A549 (cell line): Measurements from ENCODE around the gene SPIN1. TPM values are rescaled to one million over a fixed set of nuclear protein-coding genes. Genes with fewer than 3 reads are reported as not detected.

Experiments
- ATAC-seq, 2 experiments: fragments of 200-7000 bp in 1 of 2; fragments of >200 bp in 1 of 2; cut with Nextera tagmentation in 1 of 2; cut with Tn5 transposase in 1 of 2; 3 replicates each; pipeline versions ENCODE4 v1.8.0 to v1.9.1; 2018 to 2020; ENCODE audit warnings: mild to moderate bottlenecking in 1 of 2, moderate library complexity in 1 of 2
- CTCF ChIA-PET: fragments of 300-600 bp; sonication (Branson Sonifier 250); formaldehyde crosslinking; extraction: SDS; loops from one replicate; lab custom pipeline; 2021; ENCODE audit warnings: antibody characterized with exemption, inconsistent platforms; lab: Yijun Ruan, JAX
- POLR2A ChIA-PET: fragments of 350-600 bp; formaldehyde crosslinking; extraction: SDS; loops from one replicate; lab custom pipeline; 2021; ENCODE audit warnings: antibody characterized with exemption, inconsistent platforms; lab: Yijun Ruan, JAX
- DNase-seq, 2 experiments: peaks; one replicate each; pipeline versions ENCODE4 v3.0.0 to v3.0.0-alpha.2; 2011 to 2016; ENCODE audit warnings: low read depth in 1 of 2, low spot score in 1 of 2
- FAIRE-seq: peaks from 2 replicates; lab custom pipeline; 2011; peaks lifted over from hg19 to GRCh38; lab: Jason Lieb, UNC
- H3K27ac ChIP-seq, 2 experiments: fragments of >200 bp; sonication (Bioruptor Twin); formaldehyde crosslinking; 3 replicates each; pipeline ENCODE4 v1.5.1; 2016 to 2017
- H3K4me1 ChIP-seq: fragments of >200 bp; sonication (Bioruptor Twin); formaldehyde crosslinking; 3 replicates; pipeline ENCODE4 v1.6.1; 2016
- H3K4me2 ChIP-seq: fragments of >200 bp; sonication (Bioruptor Twin); formaldehyde crosslinking; 3 replicates; pipeline ENCODE4 v1.6.1; 2016
- H3K4me3 ChIP-seq: fragments of >200 bp; sonication (Bioruptor Twin); formaldehyde crosslinking; 3 replicates; pipeline ENCODE4 v1.5.1; 2016
- H3K9me3 ChIP-seq: fragments of >200 bp; sonication (Bioruptor Twin); formaldehyde crosslinking; 3 replicates; pipeline ENCODE4 v1.6.1; 2016
- CHD2 ChIP-seq: fragments of 150-350 bp; IDR thresholded peaks from 2 replicates; pipeline ENCODE4 v1.6.1; 2014; ENCODE audit warnings: low read length; ENCODE audit not compliant: partially characterized antibody
- CHD4 ChIP-seq: fragments of 200-600 bp; sonication (generic); IDR thresholded peaks from 2 replicates; pipeline ENCODE4 v1.6.1; 2016; ENCODE audit warnings: antibody characterized with exemption, mild to moderate bottlenecking, borderline replicate concordance
- EHMT2 ChIP-seq: fragments of 200-600 bp; sonication (generic); IDR thresholded peaks from 2 replicates; pipeline ENCODE4 v1.6.1; 2016; ENCODE audit warnings: antibody characterized with exemption, low read depth, mild to moderate bottlenecking, moderate library complexity
- HEYL ChIP-seq: fragments of 250-450 bp; sonication (Bioruptor Pico); IDR thresholded peaks from 2 replicates; pipeline ENCODE4 v1.8.0; 2021; ENCODE audit warnings: mild to moderate bottlenecking, moderate library complexity
- KDM1A ChIP-seq: fragments of 200-600 bp; sonication (generic); IDR thresholded peaks from 2 replicates; pipeline ENCODE4 v1.6.1; 2016; ENCODE audit warnings: low read depth, mild to moderate bottlenecking
- MAFK ChIP-seq: fragments of 450-650 bp; IDR thresholded peaks from 2 replicates; pipeline ENCODE4 v1.6.1; 2014; ENCODE audit not compliant: partially characterized antibody
- MAZ ChIP-seq: fragments of 150-350 bp; IDR thresholded peaks from 2 replicates; pipeline ENCODE4 v1.6.1; 2014; ENCODE audit warnings: antibody characterized with exemption, low read depth, low read length, borderline replicate concordance
- PHF8 ChIP-seq: fragments of 200-600 bp; sonication (generic); IDR thresholded peaks from 2 replicates; pipeline ENCODE4 v1.6.1; 2016; ENCODE audit warnings: low read depth, mild to moderate bottlenecking, antibody characterized with exemption, moderate library complexity, borderline replicate concordance
- POLR2AphosphoS2 ChIP-seq: conservative IDR thresholded peaks from 2 replicates; pipeline ENCODE4 v1.6.1; 2012; ENCODE audit warnings: low read length, improper control_type of control experiment, inconsistent platforms
- RARB ChIP-seq: fragments of 250-450 bp; sonication (Bioruptor Pico); IDR thresholded peaks from 2 replicates; pipeline ENCODE4 v1.8.0; 2021; ENCODE audit warnings: mild to moderate bottlenecking, moderate library complexity
- RFX5 ChIP-seq: fragments of 450-650 bp; IDR thresholded peaks from 2 replicates; pipeline ENCODE4 v1.7.1; 2014; ENCODE audit warnings: antibody characterized with exemption, mild to moderate bottlenecking, moderate library complexity
- TP53 ChIP-seq: fragments of 250-450 bp; sonication (Bioruptor Pico); IDR thresholded peaks from 2 replicates; pipeline ENCODE4 v1.5.0; 2021; ENCODE audit warnings: mild to moderate bottlenecking, moderate library complexity
- ZC3H11A ChIP-seq: fragments of 450-650 bp; IDR thresholded peaks from 2 replicates; pipeline ENCODE4 v1.6.1; 2014; ENCODE audit warnings: antibody characterized with exemption, mild to moderate bottlenecking
- ZFP36 ChIP-seq: fragments of 450-650 bp; IDR thresholded peaks from 2 replicates; pipeline ENCODE4 v1.6.1; 2014; ENCODE audit warnings: borderline replicate concordance; ENCODE audit not compliant: partially characterized antibody
- ZSCAN20 ChIP-seq: fragments of 250-450 bp; sonication (Bioruptor Pico); IDR thresholded peaks from 2 replicates; pipeline ENCODE4 v1.8.0; 2022; ENCODE audit warnings: mild to moderate bottlenecking, moderate library complexity
- WGBS: methylation state at CpG from one replicate; pipeline ENCODE4 v1.1.6; 2017; ENCODE audit errors: missing lambda C conversion rate; 5-methylcytosine and 5-hydroxymethylcytosine counted together
- polyA plus RNA-seq, 4 experiments: library from polyadenylated mRNA; depleted of rRNA in 3 of 4; stranded (reverse); fragments of >200 nt; fragmentation: RNase III in 1 of 4; extraction: RNeasy Plus Mini Kit Qiagen cat#74134 plus additional on column Dnase treatment in 1 of 4; gene quantifications; 2 replicates in 3 of 4; 3 replicates in 1 of 4; pipeline ENCODE4 v1.2.3, GENCODE V29; 2011 to 2017
- TF ChIP-seq, protein P1 (sequence below): fragments of >200 bp; sonication (Bioruptor Twin); formaldehyde crosslinking; IDR thresholded peaks from 2 replicates; pipeline ENCODE4 v1.6.1; 2016
- TF ChIP-seq, protein P2 (sequence below): IDR thresholded peaks from 2 replicates; pipeline ENCODE4 v1.6.1; 2012; ENCODE audit warnings: low read depth, borderline replicate concordance
- TF ChIP-seq, protein P3 (sequence below): fragments of 250-450 bp; sonication (Bioruptor Pico); IDR thresholded peaks from 2 replicates; pipeline ENCODE4 v1.5.0; 2020; ENCODE audit warnings: low read depth, mild to moderate bottlenecking, moderate library complexity
- TF ChIP-seq, protein P4 (sequence below): IDR thresholded peaks from 2 replicates; pipeline ENCODE4 v1.6.1; 2012
- TF ChIP-seq, protein P5 (sequence below): fragments of >200 bp; sonication (Bioruptor Twin); formaldehyde crosslinking; IDR thresholded peaks from 3 replicates; pipeline ENCODE4 v1.5.1; 2016
- TF ChIP-seq, protein P6 (sequence below): fragments of 150-350 bp; IDR thresholded peaks from 2 replicates; pipeline ENCODE4 v1.6.1; 2014; ENCODE audit warnings: low read depth, mild to moderate bottlenecking, low read length

The SPIN1 gene
- polyA plus RNA-seq, 2 of the 4 experiments (the other 2 are of a cell fraction) = 47.8 to 83.9 TPM

DNA sequence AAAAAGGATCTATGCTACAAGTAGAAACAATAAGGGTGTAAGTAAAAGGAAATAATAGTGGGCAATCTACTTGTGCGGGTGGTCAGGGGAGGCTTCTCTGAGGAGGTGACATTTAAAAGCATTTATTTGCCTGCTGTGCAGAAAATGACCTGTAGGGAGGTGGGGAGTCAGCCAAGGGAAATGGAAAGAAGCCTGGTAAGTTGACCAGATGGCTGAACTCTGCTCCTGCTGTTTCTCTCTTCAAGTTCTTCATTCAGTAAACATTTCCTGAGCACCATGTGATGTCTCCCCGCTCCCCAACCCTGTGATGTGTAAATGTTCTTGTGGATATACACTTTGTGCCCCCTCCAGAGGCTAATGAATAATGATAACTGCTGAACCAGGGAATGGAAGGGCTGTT, 9.9 kb upstream of the SPIN1 start:
- peak; percentile 38 for TF ChIP-seq MAFK
- peak; percentile 84 for TF ChIP-seq ZFP36
- TF ChIP-seq EHMT2 = no peak
- no peak for TF ChIP-seq RARB
- TF ChIP-seq MAZ = no peak
- peak in 1 of 2 experiments; percentile 11 for DNase-seq
- no peaks in the 10 kb centered on the region for H3K4me1 ChIP-seq
- ATAC-seq = peak; percentile 43 to 56; a peak in 2 of 6 replicates
- ChIA-PET POLR2A (no interaction called here), CTCF (no interaction called here)
- no peak overlapping the region for H3K27ac ChIP-seq
- no peak overlapping the region for H3K4me3 ChIP-seq
- no peak for FAIRE-seq
- H3K4me2 ChIP-seq = no peak overlapping the region
- 83% methylated on average over 2 of the region's 2 CpGs for WGBS
- H3K9me3 ChIP-seq = peaks cover 3% of the 10 kb centered on the region; the same call in 1 of the 3 replicates

DNA sequence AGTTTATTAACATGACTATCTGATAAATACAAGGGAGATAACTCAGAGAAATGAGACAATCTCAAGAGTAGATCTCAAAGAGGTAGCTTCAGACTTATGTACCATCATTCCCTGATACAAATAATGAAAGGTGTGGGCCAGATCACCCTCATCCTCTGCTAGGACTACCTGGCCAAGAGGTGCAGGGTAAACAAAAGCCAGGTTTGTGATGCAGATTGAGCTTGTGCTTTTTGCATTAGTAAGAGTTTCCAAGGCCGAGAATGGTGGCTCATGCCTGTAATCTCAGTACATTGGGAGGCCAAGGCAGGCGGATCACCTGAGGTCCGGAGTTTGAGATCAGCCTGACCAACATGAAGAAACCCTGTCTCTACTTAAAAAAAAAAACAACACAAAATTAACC, 8.9 kb upstream of the SPIN1 start:
- Histone ChIP-seq H3K4me2 (no peak overlapping the region), H3K4me3 (no peak overlapping the region), H3K9me3 (peaks cover 3% of the 10 kb centered on the region; the same call in 1 of the 3 replicates), H3K27ac (no peak overlapping the region), H3K4me1 (no peaks in the 10 kb centered on the region)
- no peak for FAIRE-seq
- ChIA-PET POLR2A (no interaction called here), CTCF (interaction anchor here (1.1 to 1.5 kb wide), 2 partner anchors 199 to 303 kb away, joined by 3 to 5 read pairs; no protein-coding TSS in a partner anchor)
- no peak for DNase-seq
- WGBS = 73% methylated on average over 3 of the region's 3 CpGs
- TF ChIP-seq, protein P1, sequence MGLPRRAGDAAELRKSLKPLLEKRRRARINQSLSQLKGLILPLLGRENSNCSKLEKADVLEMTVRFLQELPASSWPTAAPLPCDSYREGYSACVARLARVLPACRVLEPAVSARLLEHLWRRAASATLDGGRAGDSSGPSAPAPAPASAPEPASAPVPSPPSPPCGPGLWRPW = no peak
- TF ChIP-seq, protein P2, sequence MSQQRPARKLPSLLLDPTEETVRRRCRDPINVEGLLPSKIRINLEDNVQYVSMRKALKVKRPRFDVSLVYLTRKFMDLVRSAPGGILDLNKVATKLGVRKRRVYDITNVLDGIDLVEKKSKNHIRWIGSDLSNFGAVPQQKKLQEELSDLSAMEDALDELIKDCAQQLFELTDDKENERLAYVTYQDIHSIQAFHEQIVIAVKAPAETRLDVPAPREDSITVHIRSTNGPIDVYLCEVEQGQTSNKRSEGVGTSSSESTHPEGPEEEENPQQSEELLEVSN = no peak
- TF ChIP-seq PHF8 (no peak), CHD2 (no peak), CHD4 (no peak), RFX5 (no peak), KDM1A (no peak), ZC3H11A (no peak), HEYL (CRISPR knock-in tag) (no peak), TP53 (CRISPR knock-in tag) (no peak), POLR2AphosphoS2 (no peak), ZSCAN20 (no peak)
- TF ChIP-seq, protein P3, sequence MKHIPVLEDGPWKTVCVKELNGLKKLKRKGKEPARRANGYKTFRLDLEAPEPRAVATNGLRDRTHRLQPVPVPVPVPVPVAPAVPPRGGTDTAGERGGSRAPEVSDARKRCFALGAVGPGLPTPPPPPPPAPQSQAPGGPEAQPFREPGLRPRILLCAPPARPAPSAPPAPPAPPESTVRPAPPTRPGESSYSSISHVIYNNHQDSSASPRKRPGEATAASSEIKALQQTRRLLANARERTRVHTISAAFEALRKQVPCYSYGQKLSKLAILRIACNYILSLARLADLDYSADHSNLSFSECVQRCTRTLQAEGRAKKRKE (CRISPR knock-in tag) = no peak
- TF ChIP-seq, protein P4, sequence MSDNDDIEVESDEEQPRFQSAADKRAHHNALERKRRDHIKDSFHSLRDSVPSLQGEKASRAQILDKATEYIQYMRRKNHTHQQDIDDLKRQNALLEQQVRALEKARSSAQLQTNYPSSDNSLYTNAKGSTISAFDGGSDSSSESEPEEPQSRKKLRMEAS = no peak
- TF ChIP-seq, protein P5, sequence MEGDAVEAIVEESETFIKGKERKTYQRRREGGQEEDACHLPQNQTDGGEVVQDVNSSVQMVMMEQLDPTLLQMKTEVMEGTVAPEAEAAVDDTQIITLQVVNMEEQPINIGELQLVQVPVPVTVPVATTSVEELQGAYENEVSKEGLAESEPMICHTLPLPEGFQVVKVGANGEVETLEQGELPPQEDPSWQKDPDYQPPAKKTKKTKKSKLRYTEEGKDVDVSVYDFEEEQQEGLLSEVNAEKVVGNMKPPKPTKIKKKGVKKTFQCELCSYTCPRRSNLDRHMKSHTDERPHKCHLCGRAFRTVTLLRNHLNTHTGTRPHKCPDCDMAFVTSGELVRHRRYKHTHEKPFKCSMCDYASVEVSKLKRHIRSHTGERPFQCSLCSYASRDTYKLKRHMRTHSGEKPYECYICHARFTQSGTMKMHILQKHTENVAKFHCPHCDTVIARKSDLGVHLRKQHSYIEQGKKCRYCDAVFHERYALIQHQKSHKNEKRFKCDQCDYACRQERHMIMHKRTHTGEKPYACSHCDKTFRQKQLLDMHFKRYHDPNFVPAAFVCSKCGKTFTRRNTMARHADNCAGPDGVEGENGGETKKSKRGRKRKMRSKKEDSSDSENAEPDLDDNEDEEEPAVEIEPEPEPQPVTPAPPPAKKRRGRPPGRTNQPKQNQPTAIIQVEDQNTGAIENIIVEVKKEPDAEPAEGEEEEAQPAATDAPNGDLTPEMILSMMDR = no peak
- TF ChIP-seq, protein P6, sequence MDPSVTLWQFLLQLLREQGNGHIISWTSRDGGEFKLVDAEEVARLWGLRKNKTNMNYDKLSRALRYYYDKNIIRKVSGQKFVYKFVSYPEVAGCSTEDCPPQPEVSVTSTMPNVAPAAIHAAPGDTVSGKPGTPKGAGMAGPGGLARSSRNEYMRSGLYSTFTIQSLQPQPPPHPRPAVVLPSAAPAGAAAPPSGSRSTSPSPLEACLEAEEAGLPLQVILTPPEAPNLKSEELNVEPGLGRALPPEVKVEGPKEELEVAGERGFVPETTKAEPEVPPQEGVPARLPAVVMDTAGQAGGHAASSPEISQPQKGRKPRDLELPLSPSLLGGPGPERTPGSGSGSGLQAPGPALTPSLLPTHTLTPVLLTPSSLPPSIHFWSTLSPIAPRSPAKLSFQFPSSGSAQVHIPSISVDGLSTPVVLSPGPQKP = no peak
- no peak for ATAC-seq
